SK-N-SH treated with all-trans-retinoic acid at 6 μM for 48 hours (cell line): ENCODE measurements around the gene LARGE1.

Source experiments
- ARNTL ChIP-seq: fragments of 450-650 bp; formaldehyde crosslinking; IDR thresholded peaks from 2 replicates; pipeline ENCODE4 v1.5.0; 2020; ENCODE audit warnings: low read depth, mild to moderate bottlenecking, moderate library complexity, borderline replicate concordance
- CSDC2 ChIP-seq: fragments of 250-450 bp; sonication (Bioruptor Pico); IDR thresholded peaks from 2 replicates; pipeline ENCODE4 v1.5.0; 2020; ENCODE audit warnings: mild to moderate bottlenecking, moderate library complexity
- ESRRG ChIP-seq: fragments of 250-450 bp; sonication (Bioruptor Pico); IDR thresholded peaks from 2 replicates; pipeline ENCODE4 v1.6.1; 2021; ENCODE audit warnings: mild to moderate bottlenecking
- GLIS3 ChIP-seq: fragments of 250-450 bp; sonication (Bioruptor Pico); IDR thresholded peaks from 2 replicates; pipeline ENCODE4 v1.5.0; 2020; ENCODE audit warnings: mild to moderate bottlenecking, moderate library complexity
- OSR1 ChIP-seq: fragments of 250-450 bp; sonication (Bioruptor Pico); IDR thresholded peaks from 2 replicates; pipeline ENCODE4 v1.8.0; 2022; ENCODE audit warnings: moderate library complexity, mild to moderate bottlenecking, inconsistent platforms
- RARB ChIP-seq: fragments of 250-450 bp; sonication (Bioruptor Pico); IDR thresholded peaks from 2 replicates; pipeline ENCODE4 v1.8.0; 2021; ENCODE audit warnings: mild to moderate bottlenecking, moderate library complexity
- ZC3H10 ChIP-seq: fragments of 250-450 bp; sonication (Bioruptor Pico); IDR thresholded peaks from 2 replicates; pipeline ENCODE4 v1.5.1; 2021; ENCODE audit warnings: mild to moderate bottlenecking, moderate library complexity
- ZFP30 ChIP-seq: fragments of 450-650 bp; formaldehyde crosslinking; IDR thresholded peaks from 2 replicates; pipeline ENCODE4 v1.5.0; 2022; ENCODE audit warnings: mild to moderate bottlenecking, moderate library complexity
- TF ChIP-seq, protein P1 (sequence below): fragments of 250-450 bp; sonication (Bioruptor Pico); IDR thresholded peaks from 2 replicates; pipeline ENCODE4 v1.8.0; 2020; ENCODE audit warnings: mild to moderate bottlenecking, moderate library complexity, borderline replicate concordance
- TF ChIP-seq, protein P2 (sequence below): fragments of 250-450 bp; sonication (Bioruptor Pico); IDR thresholded peaks from 2 replicates; pipeline ENCODE4 v1.5.1; 2021; ENCODE audit warnings: mild to moderate bottlenecking, moderate library complexity
- TF ChIP-seq, protein P3 (sequence below): fragments of 250-450 bp; sonication (Bioruptor Pico); IDR thresholded peaks from 2 replicates; pipeline ENCODE4 v1.5.0; 2020; ENCODE audit warnings: mild to moderate bottlenecking, moderate library complexity

DNA sequence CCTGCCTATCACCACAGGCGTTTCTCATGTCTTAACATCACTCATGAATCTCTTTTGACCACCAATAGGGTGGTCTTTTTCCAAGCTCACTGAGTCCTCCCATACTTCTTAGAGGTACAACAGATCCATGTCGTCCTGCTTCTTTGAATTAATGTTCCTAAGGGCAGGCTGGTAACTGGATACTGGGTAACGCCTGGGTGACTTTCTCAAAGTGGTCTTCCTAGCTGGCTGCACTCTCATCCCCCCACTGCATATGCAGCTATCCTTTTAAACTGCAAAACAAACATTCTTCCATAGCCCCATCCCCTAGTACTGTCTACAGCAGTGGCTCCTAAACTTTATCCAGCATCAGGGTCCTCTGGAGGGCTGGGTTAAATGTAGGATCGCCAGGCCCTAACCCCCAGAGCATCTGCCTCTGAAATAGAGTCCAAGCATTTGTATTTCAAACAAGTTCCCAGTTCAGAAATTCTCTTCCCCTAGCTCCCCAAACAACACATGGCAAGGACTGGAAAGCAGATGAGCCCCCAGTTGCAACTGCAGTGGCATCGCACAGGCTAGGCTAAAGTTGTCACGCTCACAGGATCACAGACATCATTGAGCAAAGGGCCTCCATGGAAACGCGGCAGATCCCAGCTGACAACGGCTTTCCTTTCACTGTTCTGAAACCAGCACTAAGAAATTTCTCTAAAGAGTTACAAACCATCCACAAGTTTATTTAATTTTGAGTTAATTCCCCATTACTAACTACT lies 204.9 kb downstream of the LARGE1 start:
- TF ChIP-seq ARNTL (CRISPR knock-in tag) (no peak), ESRRG (CRISPR knock-in tag) (no peak), ZC3H10 (no peak), ZFP30 (CRISPR knock-in tag) (no peak), CSDC2 (CRISPR knock-in tag) (no peak), RARB (CRISPR knock-in tag) (no peak), OSR1 (CRISPR knock-in tag) (no peak), GLIS3 (no peak)
- TF ChIP-seq, protein P1, sequence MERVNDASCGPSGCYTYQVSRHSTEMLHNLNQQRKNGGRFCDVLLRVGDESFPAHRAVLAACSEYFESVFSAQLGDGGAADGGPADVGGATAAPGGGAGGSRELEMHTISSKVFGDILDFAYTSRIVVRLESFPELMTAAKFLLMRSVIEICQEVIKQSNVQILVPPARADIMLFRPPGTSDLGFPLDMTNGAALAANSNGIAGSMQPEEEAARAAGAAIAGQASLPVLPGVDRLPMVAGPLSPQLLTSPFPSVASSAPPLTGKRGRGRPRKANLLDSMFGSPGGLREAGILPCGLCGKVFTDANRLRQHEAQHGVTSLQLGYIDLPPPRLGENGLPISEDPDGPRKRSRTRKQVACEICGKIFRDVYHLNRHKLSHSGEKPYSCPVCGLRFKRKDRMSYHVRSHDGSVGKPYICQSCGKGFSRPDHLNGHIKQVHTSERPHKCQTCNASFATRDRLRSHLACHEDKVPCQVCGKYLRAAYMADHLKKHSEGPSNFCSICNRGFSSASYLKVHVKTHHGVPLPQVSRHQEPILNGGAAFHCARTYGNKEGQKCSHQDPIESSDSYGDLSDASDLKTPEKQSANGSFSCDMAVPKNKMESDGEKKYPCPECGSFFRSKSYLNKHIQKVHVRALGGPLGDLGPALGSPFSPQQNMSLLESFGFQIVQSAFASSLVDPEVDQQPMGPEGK (CRISPR knock-in tag), result no peak
- TF ChIP-seq, protein P2, sequence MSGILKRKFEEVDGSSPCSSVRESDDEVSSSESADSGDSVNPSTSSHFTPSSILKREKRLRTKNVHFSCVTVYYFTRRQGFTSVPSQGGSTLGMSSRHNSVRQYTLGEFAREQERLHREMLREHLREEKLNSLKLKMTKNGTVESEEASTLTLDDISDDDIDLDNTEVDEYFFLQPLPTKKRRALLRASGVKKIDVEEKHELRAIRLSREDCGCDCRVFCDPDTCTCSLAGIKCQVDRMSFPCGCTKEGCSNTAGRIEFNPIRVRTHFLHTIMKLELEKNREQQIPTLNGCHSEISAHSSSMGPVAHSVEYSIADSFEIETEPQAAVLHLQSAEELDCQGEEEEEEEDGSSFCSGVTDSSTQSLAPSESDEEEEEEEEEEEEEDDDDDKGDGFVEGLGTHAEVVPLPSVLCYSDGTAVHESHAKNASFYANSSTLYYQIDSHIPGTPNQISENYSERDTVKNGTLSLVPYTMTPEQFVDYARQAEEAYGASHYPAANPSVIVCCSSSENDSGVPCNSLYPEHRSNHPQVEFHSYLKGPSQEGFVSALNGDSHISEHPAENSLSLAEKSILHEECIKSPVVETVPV (CRISPR knock-in tag), result no peak
- TF ChIP-seq, protein P3, sequence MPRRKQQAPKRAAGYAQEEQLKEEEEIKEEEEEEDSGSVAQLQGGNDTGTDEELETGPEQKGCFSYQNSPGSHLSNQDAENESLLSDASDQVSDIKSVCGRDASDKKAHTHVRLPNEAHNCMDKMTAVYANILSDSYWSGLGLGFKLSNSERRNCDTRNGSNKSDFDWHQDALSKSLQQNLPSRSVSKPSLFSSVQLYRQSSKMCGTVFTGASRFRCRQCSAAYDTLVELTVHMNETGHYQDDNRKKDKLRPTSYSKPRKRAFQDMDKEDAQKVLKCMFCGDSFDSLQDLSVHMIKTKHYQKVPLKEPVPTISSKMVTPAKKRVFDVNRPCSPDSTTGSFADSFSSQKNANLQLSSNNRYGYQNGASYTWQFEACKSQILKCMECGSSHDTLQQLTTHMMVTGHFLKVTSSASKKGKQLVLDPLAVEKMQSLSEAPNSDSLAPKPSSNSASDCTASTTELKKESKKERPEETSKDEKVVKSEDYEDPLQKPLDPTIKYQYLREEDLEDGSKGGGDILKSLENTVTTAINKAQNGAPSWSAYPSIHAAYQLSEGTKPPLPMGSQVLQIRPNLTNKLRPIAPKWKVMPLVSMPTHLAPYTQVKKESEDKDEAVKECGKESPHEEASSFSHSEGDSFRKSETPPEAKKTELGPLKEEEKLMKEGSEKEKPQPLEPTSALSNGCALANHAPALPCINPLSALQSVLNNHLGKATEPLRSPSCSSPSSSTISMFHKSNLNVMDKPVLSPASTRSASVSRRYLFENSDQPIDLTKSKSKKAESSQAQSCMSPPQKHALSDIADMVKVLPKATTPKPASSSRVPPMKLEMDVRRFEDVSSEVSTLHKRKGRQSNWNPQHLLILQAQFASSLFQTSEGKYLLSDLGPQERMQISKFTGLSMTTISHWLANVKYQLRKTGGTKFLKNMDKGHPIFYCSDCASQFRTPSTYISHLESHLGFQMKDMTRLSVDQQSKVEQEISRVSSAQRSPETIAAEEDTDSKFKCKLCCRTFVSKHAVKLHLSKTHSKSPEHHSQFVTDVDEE, result no peak
